ENCODE results near the gene WDR70.

DNA sequence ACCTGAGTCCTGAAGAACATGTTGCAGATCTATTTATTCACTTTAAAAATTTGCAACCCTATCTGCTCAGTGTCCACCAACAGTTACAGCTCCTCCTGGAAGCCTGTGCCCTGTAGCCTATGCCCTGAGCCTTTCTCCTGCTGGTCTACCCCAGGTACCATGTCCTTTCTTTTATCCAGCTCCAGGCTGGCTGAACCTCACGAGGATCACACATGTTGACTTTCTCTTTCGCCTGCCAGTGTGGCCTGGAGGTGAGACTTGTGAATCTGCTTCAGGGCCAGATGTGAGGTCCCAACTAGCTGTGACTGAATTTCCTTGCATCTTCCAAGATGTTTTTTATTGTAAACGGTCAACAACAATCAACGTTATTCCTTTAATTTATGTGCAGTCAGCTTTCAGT, 390.0 kb downstream of the WDR70 start:
- TF ChIP-seq, protein P1, sequence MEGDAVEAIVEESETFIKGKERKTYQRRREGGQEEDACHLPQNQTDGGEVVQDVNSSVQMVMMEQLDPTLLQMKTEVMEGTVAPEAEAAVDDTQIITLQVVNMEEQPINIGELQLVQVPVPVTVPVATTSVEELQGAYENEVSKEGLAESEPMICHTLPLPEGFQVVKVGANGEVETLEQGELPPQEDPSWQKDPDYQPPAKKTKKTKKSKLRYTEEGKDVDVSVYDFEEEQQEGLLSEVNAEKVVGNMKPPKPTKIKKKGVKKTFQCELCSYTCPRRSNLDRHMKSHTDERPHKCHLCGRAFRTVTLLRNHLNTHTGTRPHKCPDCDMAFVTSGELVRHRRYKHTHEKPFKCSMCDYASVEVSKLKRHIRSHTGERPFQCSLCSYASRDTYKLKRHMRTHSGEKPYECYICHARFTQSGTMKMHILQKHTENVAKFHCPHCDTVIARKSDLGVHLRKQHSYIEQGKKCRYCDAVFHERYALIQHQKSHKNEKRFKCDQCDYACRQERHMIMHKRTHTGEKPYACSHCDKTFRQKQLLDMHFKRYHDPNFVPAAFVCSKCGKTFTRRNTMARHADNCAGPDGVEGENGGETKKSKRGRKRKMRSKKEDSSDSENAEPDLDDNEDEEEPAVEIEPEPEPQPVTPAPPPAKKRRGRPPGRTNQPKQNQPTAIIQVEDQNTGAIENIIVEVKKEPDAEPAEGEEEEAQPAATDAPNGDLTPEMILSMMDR (IDR thresholded peaks at IDR 0.05) = no peak
- TF ChIP-seq POLR2A (IDR thresholded peaks at IDR 0.05) = no peak

All from suprapubic skin (tissue), 3 donors.